GM12873 (cell line): ENCODE measurements around the gene NRBF2.

Experiments
- TF ChIP-seq, protein P1 (sequence below): IDR thresholded peaks from 2 replicates; pipeline ENCODE4 v1.5.1; 2012; ENCODE audit warnings: low read depth, mild to moderate bottlenecking, moderate library complexity, low read length, control low read depth; ENCODE audit not compliant: insufficient read depth; ENCODE audit errors: missing control alignments

The NRBF2 gene

DNA sequence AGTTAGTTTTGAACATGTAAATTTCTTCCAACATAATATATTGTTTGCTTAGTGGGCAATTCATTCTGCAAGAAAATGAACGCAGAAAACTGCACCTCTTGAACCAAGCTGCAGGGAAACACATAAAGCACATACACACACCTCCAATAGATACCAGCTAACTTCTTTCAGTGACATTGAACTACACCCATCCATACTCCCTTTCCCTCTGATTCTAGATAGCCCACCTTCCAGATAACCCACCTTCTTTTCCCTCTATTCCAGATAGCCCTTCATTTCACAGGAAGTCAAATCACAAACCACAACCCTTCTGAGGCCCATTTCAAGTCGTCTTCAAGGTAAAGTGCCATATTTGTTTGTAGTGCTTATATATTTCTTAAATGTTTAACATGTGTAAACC, 28.5 kb downstream of the NRBF2 start:
- TF ChIP-seq, protein P1, sequence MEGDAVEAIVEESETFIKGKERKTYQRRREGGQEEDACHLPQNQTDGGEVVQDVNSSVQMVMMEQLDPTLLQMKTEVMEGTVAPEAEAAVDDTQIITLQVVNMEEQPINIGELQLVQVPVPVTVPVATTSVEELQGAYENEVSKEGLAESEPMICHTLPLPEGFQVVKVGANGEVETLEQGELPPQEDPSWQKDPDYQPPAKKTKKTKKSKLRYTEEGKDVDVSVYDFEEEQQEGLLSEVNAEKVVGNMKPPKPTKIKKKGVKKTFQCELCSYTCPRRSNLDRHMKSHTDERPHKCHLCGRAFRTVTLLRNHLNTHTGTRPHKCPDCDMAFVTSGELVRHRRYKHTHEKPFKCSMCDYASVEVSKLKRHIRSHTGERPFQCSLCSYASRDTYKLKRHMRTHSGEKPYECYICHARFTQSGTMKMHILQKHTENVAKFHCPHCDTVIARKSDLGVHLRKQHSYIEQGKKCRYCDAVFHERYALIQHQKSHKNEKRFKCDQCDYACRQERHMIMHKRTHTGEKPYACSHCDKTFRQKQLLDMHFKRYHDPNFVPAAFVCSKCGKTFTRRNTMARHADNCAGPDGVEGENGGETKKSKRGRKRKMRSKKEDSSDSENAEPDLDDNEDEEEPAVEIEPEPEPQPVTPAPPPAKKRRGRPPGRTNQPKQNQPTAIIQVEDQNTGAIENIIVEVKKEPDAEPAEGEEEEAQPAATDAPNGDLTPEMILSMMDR, result no peak

DNA sequence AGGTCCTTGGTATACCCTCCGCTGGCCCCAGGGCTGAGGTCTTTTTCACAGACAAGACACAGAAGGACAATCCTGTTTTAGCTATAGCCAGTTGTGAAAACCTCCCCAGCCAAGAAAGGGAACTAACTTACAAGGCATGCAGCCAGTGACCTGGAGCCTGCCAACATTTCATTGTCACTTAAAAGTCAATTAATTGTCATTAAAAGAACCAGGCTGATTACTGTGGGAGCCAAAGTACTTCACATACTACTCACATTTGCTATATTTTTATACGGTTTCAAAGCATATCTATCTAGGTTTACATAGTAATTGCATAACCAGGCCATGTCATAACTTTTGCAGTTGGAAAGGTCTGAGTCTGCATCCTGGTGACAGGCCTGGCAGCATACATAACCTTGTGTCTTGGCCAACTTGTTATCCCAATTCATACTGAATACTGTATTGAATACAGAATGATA, 31.1 kb downstream of the NRBF2 start:
- TF ChIP-seq, protein P1, result no peak

DNA sequence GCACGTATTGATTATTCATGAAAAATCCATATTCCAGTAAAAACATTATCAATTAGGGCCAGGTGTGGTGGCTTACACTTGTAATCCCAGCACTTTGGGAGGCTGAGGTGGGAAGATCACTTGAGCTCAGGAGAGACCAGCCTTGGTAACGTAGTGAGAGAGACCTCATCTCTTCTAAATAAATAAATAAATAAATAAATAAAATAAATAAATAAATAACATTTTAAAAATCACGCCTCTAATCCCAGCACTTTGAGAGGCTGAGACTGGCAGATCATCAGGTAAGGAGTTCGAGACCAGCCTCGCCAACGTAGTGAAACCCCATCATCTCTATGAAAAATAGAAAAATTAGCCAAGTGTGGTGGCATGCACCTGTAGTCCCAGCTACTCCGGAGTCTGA, 32.1 kb downstream of the NRBF2 start:
- TF ChIP-seq, protein P1, result no peak

DNA sequence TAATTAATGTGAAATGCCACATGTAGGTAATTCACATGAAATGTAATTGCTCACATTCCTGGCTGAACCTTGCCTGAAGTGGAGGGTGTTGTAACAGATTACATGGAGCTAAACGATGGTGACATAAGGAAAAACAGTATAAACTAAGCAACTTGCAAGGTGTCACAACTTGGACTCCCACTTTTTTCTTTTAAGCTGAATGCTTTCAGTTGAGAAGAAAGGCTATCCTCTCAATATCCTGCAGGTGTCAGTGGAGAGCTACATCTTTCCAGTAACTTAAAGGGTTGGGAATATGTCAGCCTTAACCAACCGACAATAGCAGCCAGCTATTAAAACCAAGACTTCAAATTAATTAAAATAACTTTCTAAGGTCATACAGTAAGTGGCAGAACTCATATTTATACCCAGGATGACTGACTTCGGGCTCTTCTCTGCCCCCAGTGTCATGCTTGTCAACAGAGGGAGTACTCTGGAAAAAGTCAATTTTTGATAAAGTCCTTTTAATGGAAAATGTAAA, 33.7 kb downstream of the NRBF2 start:
- TF ChIP-seq, protein P1, result peak; percentile 77

DNA sequence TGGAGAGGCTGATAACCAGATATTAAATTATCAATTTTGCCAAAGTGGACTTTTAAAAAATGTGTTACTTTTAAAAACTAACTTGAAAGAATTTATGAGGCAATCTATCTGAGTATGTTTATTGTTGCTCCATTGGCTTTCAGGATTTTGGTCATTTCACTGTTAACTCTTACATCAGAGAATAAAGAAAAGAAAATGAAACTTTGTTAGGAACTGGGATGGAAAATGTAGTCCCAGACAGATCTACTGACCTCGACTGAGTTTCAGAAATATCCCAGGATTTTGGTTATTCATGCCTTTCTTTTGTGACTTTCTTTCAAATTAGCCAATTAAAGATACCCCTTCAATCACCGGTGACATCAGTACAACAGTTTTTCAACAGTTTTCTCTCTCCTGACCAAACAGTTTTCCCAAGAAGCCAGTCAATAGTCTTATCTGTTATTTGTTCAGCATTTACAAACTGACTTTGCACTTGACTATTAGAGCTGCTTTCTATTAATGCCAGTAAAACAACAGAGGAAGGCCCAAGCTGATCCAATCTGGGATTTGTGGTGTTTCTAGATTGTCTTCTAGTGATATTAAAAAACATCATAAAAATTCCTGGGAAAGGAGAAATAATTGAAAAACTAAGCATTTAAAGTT, 35.8 kb downstream of the NRBF2 start:
- TF ChIP-seq, protein P1, result no peak

DNA sequence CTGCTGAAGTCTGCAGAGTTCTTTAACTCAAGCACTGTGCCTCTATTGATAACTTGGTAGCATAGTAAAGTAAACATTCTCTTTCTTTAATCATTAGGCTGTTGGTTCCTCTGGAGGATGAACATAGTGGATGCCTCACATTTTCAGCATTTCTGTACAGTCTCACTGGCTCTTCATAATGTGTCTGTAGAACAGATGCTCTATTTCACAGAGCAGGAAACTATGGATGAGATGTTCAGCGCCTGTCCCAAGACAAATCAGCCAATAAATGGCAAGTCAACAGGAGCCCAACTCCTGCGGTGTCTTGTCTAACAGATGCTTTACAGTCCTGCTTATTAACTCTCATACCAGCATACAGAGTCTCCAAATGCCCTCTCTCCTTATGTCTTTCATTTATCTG, 36.5 kb downstream of the NRBF2 start:
- TF ChIP-seq, protein P1, result no peak

DNA sequence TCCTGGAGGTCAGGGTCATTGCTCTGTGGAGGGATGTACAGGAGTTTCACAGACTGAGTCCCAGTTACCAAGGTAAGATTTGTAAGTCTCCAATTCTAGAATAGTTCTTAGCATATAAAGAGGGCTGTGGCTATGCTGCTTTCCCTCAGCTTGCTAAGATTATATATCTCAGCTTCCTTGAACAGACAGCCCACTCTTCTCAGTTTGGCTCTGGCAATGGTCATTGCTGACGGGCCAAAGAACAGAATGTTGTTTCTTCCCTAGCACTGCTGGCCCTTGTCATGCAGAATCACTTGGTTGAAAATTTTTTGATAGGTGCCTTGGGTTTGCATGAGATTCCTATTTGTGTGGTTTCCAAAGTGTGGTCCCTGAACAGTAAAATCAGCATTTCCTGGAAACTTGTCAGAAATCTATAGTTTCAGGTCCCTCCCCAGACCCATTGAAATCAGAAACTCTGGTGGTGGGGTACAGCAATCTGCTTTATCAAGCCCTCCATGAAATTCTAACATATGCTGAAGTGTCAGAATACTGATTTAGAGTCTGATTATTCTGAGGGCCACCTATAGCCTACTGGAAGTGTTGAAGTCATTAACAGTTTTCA, 38.2 kb downstream of the NRBF2 start:
- TF ChIP-seq, protein P1, result no peak
